HG02642 (cell line): ENCODE measurements around the gene ZNF613.
"Not testable (repeated sequence)": the region's sequence is repeated elsewhere in the genome, so short reads cannot be mapped to it uniquely, and the experiment has no call there.

Experiments used
- ATAC-seq: cut with Tn5 transposase; IDR thresholded peaks from one replicate; pipeline ENCODE4 v1.9.1; 2021; ENCODE audit warnings: mild to moderate bottlenecking; ENCODE audit not compliant: unreplicated experiment, poor library complexity

Gene ZNF613

DNA sequence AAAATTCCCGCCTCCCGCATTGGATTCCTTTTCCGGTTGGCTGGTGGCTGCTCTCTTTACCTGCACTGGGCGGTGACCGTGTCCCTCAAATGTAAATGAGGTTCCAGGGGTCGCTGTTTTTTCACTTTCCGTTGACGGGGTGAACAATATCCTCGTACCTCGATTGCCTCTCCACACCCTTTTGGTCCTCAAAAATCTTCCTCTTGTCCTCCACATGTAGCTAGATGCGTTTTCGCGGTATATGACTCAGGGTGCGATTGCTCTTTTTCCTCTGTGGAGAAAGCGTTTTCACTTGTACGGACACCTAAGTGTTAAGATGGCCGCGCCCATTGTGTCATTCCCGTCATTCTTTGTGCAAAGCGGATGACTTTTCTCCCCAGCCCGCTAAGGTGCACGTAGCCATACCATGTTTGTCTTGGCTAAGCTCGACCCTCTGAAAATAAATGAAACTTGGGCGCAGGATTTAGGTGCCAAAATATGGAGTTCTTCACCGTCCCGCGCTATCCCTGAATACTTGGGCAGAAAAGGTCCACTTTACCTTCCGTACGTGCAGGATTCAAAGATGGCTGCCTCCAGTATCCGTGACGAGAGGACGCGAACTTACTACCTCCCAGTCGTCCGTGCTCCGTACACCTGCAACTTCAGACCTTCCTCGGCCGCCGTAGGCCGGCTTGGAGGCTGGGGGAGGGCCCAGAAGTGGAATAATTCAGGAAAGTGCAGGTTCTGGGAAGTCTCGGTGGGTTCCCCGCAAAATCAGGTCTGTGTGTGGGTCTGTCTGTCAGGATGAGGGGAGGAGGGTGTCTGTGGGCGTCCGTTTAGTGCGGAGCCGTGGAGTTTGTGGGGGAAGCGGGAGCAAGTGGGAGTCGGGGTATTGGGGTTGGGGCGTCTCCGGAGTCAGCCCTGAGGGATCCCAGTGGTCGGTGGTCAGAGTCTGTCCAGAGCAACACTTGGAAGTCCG, at the start of gene ZNF613:
Gene ZNF613, plus strand, starts transcription at position 689 of the 958 bp plus-strand sequence. CDS start 8,749 bp downstream, outside the sequence.
- peak; percentile 93 for ATAC-seq

DNA sequence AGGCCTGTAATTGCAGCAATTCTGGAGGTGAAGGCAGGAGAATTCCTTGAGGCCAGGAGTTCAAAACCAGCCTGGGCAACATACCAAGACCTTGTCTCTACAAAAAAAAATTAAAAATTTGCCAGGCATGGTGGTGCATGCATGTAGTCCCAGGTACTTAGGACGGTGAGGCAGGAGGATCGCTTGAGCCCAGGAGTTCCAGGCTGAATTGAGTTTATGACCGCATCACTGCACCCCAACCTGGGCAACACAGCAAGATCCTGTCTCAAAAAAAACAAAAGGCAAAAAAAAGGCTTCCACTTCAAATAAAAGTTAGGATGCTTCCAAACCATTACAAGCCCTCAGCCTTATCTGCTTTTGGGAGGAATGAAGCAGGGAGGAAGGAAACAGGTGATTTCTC, 44.8 kb upstream of the ZNF613 start:
- ATAC-seq, result no peak

DNA sequence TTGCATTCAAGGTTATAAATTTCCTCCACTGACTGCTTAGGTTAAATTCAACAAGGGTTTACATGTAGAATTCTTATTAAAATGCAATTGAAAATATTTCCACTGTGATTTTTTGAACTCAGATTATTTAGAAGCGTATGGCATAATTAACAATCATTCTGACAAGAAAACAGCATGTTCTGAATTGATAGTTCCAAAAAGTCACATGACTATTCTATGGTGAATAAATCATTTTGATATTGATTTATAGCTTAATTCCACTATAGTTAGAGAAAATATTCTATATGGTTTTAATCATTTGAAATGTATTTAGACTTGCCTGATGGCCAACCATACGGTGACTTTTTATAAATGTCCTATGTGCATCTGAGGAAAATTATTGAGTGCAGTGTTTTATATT, 42.6 kb upstream of the ZNF613 start:
- no peak for ATAC-seq

DNA sequence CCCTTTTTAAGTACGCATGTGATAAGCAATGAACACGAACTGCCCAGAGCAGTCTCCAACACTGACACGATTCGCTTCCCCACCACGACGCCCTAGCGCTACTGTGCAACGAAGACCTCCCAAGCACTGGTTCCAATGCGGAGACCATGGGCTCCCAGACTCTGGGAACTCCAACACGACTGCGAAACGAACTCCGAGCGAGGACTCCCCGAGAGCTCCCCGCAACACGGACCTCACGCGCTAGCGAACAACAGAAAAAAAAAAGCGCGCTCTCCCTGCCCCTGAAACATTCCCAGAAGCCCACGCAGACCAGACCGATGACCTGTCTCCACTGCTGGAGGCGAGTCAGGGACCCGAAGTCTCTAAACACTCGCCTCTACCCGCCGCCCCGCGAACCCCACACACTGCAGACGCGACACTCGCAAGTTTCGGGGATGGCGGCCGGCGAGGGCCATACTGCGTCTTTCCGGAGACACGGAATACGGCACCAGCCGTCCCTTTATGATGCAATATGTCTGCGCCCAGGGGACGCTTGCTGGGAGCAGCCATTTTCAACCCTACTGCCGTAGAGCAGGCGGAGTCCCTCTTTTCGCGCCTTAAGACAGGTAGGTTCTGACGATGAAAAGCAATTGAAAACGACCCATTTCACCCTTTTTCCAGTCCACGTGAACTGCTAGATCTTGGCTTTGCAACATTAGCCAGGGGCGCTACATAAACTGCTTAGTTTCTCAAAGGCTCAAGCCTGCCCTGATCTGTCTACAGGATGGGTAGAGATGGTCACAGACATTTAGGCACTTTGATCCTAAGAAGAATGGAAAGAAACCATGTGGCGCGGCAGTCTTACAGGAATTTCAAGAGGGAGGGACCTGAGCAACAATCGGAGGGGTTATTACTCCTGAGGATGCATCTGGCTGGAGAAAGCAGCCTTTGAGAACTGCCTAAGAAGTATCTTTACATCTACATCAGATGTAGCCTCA, 39.5 kb upstream of the ZNF613 start, which contains the start of gene ZNF577:
Gene ZNF577, minus strand, starts transcription at position 430 of the 977 bp plus-strand sequence. CDS start 7,569 bp downstream, outside the sequence.
- ATAC-seq, result no peak

DNA sequence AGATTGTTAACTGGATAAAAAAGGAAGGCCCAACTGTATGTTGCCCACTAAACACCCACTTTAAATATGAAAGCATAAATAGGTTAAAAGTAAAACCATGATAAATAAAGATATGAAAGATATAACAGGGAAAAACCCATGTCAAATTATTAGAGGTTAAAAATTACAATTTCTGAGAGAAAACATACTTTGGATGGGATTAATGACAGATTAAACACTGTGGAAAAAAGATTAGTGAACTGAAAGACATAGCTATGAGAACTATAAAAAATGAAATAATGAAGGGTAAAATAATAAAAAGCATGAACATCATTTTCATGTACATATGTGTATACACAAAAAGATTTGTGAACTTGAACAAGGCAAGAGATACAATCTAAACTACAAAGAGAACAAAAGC, 37.3 kb upstream of the ZNF613 start:
- ATAC-seq, result no peak

DNA sequence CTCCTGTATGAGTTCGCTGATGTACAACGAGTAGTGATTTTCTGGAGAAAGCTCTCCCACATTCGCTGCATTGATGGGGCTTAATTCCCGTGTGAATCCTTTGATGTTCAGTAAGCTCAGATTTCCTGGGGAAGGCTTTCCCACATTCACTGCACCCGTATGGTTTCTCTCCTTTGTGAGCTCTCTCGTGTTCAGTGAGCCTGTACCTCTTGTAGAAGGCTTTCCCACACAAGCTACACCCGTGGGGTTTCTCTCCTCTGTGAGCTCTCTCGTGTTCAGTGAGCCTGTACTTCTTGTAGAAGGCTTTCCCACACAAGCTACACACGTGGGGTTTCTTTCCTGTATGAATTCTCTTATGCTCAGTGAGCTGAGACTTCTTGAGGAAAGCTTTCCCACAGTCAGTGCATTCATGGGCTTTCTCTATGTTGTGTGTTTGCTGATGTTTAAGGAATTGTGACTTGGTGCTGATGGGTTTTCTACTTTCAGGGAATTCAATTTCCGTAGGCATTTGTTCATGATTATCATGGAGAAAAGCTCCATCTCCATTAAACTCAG, 36.0 kb upstream of the ZNF613 start:
- no peak for ATAC-seq

DNA sequence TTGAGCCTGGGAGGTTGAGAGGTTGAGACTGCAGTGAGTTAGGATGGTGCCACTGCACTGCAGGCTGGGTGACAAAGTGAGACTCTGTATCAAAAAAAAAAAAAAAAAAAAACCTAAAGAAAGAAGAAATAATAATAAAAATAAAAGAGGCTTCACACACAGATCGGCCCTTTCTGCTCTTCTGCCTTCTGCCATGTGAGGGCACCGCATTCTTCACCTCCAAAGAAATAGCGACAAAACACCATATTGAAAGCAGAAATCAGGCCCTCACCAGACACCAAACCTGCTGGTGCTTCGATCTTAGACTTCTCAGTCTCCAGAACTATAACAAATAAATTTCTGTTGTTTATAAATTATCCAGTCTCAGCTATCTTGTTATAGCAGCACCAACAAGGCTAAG, 25.4 kb upstream of the ZNF613 start:
- ATAC-seq, result no peak

DNA sequence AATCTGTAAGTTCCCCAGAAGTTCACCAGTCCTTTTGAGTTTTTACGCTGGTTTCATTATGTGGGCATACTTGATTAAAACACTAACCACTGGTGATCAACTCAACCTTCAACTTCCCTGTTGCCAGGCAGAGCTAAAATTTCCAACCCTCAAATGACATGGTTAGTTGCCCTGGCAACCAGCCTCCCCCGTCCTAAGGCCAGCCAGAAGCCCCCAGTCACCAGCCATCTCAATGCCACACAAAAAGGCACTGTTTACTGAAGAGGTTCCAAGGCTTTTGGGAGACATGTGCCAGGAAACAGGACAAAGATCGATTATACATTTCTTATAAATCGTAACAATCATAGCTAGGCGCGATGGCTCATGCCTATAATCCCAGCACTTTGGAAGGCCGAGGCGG, 24.1 kb upstream of the ZNF613 start:
- ATAC-seq, result no peak

DNA sequence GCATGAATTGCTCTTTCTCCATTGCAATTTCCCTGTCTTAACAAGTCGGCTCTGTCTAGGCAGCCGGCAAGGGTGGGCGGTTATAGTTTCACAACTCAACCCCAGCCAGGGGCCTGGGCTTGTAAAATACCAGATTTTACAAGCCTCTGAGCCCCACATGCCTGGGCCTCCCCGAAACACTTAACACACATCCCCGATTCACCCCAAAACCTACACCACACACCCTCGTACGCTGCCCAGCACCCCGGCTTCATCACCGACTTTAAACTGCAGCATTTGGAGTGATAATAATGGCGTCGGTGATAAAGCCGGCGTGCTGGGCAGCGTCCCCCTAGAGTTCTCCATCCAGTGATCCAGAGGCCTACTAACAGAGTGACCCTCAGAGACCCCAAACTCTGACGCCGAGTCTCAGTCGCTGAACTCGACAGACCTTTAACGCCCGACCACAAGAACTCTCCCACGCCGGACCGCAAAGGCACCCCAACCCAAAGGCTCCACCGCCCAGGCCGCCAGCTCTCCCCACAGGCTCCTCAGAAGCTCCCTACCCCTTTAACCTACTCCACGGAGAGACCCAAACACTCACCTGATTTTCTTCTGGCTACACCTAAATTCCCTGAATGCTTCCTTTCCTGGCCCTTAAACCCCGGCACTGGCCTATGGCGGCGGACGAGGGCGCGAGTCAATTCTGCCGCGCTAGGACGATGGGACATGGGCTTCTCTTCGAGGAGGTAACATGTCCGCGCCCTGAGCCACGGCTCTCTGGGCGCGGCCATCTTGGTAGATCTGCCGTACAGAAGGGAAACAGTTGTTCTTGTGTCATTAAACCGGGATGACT, 22.7 kb upstream of the ZNF613 start, which contains the start of gene ZNF649:
Gene ZNF649, minus strand, starts transcription at position 687 of the 835 bp plus-strand sequence. CDS start 4,910 bp downstream, outside the sequence.
- ATAC-seq, result peak; percentile 94

DNA sequence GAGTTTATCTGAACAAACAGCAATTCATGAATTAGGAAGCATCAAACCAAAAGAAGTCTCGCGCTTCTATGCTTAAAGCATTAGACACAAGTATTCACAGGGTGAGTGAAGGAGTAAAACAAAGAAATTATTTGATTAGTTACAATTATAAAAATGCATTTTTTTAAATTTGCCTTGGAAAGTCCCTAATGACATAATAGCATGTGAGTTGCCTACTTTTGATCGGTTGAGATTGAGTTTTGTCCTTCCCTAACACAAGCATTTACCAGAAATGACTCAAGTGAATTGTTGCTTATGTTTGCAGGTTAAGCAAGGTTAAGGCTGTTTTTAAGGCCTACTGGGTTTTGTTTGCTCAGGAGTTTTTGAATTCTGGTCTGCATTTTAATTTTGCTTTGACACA, 22.1 kb upstream of the ZNF613 start:
- no peak for ATAC-seq

DNA sequence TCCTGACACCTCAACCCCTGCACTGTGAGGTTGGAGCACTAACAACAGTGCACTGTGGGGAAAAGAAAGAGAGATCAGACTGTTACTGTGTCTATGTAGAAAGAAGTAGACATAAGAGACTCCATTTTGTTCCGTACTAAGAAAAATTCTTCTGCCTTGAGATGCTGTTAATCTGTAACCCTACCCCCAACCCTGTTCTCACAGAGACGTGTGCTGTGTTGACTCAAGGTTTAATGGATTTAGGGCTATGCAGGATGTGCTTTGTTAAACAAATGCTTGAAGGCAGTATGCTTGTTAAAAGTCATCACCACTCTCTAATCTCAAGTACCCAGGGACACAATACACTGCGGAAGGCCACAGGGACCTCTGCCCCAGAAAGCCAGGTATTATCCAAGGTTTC, 21.6 kb upstream of the ZNF613 start:
- ATAC-seq, result not testable (repeated sequence)

DNA sequence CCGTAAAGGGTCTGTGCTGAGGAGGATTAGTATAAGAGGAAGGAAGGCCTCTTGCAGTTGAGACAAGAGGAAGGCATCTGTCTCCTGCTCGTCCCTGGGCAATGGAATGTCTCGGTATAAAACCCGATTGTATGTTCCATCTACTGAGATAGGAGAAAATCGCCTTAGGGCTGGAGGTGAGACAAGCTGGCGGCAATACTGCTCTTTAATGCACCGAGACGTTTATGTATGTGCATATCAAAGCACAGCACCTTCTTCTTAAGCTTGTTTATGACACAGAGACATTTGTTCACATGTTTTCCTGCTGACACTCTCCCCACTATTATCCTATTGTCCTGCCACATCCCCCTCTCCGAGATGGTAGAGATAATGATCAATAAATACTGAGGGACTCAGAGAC, 21.2 kb upstream of the ZNF613 start:
- ATAC-seq, result not testable (repeated sequence)

DNA sequence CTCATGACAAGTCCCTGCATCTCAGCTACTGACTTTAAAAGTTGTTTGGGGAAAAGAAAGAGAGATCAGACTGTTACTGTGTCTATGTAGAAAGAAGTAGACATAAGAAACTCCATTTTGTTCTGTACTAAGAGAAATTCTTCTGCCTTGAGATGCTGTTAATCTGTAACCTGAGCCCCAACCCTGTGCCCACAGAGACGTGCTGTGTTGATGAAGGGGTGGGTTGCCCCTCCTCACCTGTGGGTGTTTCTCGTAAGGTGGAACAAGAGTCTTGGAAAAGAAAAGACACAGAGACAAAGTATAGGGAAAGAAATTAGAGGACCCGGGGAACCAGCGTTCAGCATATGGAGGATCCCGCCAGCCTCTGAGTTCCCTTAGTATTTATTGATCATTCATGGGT, 19.3 kb upstream of the ZNF613 start:
- ATAC-seq, result not testable (repeated sequence)

DNA sequence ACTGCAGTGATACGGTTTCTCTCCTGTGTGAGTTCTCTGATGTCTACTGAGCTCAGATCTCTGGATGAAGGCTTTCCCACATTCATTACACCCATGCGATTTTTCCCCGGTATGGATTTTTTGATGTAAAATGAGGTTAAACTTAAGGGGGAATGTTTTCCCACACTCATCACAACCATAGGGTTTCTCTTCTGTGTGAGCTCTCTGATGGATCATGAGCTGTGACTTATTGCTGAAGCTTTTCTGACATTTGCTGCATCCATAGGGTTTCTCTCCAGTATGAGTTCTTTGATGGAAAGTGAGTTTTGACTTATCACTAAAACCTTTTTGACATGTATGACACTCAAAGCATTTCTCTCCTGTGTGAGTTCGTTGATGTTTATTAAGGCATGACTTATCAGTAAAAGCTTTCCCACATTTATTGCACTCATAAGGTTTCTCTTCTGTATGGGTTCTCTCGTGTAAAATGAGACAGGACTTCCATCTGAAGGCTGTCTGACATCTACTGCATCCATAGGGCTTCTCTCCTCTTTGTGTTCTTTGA, 11.9 kb upstream of the ZNF613 start:
- ATAC-seq, result no peak

DNA sequence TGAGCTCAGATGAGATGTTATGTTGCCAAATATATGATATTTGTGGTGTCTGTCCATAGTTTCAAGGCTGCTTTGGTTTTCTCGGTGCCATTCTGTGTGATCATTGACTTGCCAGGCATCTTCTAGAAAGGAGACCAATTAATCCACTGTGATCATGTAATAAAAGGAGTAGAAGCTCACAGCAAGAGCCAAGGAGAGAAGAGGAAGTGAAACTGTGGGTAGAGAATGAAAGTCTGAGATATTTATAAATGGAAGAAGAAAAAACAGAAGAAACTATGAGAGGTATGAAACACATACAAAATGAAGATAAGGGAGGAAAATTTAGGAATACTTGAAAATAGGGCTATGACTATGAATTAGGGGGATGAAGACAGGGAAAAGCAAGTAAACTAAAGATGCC, 11.1 kb upstream of the ZNF613 start:
- no peak for ATAC-seq

DNA sequence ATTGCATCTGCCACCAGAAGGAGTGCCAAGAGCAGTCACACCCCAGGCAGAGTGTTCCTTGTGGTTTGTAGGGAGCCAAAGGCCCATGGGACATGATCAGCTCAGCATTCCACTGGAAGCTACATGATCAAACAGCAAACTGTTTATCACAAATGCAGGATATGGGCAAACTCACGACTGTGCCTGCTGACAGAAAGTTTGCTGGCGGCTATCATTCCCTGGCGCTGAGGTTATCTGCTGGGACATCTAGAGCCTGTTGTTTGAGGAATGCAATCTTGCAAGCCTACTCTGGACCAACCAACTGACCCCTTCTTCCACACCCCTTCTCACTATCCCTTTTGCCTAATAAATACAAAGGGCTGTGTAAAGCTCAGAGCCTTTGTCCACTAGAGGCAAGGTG, 7.7 kb upstream of the ZNF613 start:
- ATAC-seq, result no peak

DNA sequence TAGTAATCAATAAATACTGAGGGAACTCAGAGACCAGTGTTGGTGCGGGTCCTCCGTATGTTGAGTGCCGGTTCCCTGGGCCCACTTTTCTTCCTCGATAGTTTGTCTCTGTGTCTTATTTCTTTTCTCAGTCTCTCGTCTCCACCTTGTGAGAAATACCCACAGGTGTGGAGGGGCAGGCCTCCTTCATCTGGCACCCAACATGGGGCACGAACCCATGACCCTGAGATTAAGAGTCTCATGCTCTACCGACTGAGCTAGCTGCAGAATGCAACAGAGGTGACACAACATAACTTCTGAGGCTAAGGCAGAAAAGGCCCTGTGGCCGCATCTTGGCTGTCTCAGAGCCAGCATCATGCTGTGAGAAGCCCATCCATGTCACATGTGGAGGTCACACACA, 5.3 kb upstream of the ZNF613 start:
- no peak for ATAC-seq

DNA sequence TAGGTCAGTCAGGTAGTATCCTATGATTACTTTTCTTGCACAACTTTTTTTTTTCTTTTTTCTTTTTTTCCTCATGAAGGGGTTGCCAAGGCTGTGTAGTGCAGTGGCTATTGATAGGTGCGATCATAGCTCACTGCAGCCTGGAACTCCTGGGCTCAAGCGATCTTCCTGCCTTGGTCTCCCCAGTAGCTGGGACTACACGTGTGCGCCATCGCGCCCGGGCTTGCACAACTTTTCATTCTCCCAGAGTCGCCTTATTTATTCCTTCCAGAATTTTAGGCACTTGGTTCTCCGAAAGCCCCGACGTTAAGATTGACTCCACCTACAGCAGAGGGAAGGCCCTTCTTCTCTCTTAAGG, 867 bp upstream of the ZNF613 start:
- ATAC-seq, result no peak

DNA sequence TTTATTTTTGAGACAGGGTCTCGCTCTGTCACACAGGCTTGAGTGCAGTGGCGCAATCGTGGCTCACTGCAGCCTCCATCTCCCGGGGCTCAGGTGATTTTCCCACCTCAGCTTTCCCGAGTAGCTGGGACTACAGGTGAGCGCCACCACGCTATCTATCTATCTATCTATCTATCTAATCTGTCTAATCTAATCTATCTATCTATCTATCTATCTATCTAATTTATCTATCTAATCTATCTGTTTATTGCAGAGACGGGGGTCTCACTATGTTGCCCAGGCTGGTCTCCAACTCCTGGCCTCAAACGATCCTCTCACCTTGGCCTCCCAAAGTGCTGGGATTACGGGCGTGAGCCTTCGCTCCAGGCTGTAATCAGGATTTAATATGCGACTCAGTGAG, 587 bp downstream of the ZNF613 start:
- ATAC-seq, result no peak
